Right renal cortex interstitium (tissue), 3 donors: ENCODE measurements around the gene DCHS1. TPM values are rescaled to one million over a fixed set of nuclear protein-coding genes. Genes with fewer than 3 reads are reported as not detected.

Source experiments
- DNase-seq, 3 donors: peaks; one replicate each; pipeline ENCODE4 v3.0.0-alpha.2; 2013; ENCODE audit warnings: low read depth in 3 of 3, low spot score in 2 of 3
- polyA plus RNA-seq, 3 donors: library from polyadenylated mRNA; unstranded; fragments of 120-200 nt; gene quantifications; one replicate each; pipeline ENCODE4 v1.2.1, GENCODE V29; 2013; ENCODE audit not compliant: insufficient read length in 3 of 3

Gene DCHS1
- polyA plus RNA-seq, 3 donors = 27.8 to 31.1 (median 30.3) TPM

DNA sequence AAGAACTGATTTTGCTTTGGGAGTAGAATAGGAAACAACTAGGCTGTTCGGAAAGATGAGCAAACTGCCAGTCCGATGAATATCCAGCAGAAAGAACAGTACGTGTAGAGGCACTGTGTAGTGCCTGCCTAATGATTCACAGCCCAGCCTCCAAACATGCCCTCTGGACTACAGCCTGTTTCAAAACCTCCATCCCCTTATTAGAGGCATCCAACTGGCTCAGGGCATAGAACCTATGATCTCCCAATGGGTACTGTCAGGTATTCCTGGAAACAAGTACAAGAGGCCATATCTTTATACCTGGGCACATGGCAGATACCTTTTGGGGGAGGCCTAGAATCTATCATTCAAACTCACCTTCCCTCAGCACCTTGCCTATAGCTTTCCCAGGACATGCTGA is 57.1 kb downstream of the DCHS1 start:
- DNase-seq = no peak

DNA sequence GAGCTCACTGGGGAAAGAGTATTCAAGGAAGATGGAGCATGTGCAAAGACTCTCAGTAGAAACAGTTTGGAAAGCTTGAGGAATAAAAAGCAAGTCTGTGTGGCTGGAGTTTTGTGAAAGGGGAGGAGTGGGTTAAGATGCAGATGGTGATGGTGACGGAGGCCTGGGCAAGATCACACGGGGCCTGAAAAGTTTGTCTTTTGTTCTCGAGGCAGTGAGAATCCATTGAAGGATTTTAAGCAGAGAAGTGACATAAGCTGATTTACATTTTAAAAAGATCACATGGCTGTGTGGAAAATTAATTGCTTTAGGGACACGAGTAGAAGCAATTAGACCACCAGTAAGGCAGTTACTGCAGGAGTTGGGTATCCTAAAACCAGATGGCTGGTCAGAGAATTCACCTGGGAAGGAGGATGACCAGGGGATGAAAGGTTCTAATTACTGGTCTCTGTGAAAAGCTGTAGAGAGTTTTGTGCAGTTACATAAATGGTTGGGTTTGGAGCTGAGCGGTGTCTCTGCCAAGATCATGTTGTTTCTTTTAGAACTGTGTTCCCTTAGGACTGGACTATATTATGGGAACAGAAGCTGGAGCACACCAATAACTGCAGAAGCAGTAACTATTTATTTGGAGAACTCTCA is 59.3 kb downstream of the DCHS1 start:
- DNase-seq = no peak

DNA sequence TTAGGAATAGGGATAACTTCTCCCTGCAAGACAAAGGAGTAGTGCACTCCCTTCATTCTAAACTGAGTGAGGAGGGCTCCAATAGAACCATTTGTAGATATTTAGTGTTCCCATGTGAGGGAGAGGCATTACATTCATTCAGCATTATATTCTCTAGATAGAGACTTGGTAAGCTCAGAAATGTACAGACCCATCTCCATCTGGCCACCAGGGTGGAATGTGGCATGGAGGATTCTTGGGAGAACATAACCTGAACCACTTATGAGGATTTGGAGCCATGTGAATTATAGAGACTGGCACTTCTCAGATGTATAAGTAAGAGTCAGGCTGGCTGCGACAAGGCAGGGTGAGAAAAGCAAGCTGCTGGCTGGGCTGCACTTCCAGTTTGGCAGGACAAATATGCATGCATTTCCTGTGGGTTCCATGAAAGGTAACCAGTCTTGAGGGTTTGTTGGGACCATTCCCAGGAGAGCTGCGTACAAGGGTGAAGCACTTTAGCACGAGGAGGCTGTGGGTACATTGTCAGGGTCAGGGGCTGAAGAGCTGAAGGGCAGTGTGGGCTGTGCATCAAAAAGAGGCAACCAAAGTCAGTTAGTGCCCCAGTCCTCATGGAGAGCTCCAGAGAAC is 61.4 kb downstream of the DCHS1 start:
- DNase-seq = no peak

DNA sequence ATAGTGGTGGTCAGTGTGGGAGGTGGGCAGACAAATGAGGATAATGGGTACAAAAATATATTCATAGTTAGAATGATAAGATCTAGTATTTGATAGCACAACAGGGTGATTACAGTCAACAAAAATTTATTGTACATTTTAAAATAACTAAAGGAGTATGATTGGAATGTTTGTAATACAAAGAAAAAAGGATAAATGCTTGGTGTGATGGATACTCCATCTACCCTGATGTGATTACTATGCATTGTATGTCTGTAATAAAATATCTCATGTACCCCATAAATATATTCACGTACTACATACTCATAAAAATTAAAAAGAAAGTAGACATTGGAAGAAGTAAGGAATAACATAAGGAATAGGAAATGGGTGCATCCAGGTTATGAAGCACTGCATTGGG is 67.6 kb downstream of the DCHS1 start:
- no peak for DNase-seq

DNA sequence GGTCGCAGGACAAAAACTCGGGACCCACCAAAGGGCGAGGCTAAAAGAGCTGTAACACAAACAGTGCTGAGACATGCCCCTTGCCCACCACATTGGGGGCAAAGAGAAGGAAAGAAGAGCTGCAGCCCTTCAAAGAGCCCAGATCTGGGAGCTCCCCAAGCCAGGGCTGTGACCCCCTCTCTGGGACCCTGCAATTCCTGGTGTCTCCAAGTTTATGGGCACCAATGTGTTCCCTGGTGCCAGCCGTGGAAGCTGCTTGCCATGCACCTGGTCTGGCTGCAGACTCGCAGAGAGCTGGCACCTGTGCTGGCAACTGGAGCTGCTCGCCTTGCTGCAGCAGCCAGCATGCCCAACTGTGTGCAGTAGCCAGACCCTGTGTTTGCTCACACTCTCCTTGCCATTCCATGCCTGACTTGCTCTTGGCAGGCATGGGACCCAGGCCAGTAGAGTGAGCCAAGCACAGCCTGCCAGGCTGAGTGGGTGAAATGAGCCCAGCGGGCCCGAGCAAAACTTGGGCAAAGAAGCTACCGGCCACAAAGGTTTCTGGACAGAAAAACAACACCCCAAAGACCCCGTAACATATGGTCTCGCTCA is 68.2 kb downstream of the DCHS1 start:
- no peak for DNase-seq

DNA sequence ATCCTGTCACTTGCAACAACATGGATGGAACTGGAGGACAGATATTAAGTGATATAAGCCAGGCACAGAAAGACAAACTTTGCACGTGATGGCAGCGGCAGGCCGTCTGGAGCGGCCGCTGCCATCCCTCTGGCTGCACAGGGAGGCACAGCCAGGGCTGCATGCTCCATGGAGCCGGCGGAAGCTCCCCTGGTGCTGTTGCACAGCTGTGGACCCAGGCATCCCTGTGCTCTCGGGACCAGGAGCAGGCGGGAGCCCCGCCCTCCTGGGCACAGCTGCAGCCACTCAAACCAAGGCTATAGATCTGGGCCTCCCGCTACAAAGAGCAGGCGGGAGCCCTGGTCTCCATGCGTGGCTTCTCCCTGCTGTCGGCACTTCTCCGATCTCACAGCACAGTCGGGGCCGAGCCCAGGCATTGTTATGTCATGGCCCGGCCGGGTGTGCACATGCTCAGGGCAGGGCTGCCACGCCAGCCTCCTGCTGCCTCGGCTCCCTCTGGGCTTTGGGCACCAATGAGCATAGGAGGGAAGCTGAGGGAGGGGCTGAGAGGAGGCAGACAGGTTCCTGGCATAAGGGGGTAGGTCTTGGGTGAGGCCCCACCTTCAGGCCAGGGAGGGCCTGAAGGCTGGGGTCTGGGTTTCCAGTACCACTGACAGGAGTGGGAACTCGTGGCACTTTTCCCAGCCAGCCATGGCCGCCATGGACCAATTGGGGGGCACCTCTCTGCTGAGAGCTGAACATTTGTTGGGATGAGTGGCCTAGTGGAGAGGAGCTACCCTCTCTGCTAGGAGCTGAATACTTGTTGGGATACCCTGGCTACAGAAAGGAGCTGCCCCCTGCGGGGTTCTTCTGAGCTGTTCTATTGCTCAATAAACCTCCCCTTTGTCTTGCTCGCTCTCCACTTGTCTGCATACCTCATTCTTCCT is 68.9 kb downstream of the DCHS1 start:
- DNase-seq = no peak

DNA sequence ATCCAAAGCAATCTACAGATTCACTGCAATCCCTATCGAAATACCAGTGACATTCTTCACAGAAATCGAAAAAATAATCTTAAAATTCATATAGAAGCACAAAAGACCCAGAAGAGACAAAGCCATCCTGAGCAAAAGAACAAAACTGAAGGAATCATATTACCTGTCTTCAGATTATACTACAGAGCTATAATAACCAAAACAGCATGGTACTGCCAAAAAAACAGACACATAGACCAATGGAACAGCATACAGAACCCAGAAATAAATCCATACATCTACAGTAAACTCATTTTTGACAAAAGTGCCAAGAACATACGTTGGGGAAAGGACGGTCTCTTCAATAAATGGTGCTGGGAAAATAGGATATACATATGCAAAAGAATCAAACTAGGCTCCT is 71.1 kb downstream of the DCHS1 start:
- DNase-seq = no peak

DNA sequence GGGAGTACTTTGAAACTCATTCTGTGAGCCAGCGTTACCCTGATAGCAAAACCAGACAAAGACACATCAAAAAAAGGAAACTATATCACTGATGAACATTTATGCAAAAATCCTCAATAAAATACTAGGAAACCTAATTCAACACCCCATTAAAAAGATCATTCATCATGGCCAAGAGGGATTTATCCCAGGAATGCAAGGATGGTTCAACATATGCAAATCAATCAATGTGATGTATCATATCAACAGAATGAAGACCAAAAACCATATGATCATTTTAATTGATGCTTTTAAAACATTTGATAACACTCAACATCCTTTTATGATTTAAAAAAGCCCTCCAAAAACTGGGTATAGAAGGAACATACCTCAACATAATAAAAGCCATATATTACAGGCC is 72.0 kb downstream of the DCHS1 start:
- DNase-seq = no peak

DNA sequence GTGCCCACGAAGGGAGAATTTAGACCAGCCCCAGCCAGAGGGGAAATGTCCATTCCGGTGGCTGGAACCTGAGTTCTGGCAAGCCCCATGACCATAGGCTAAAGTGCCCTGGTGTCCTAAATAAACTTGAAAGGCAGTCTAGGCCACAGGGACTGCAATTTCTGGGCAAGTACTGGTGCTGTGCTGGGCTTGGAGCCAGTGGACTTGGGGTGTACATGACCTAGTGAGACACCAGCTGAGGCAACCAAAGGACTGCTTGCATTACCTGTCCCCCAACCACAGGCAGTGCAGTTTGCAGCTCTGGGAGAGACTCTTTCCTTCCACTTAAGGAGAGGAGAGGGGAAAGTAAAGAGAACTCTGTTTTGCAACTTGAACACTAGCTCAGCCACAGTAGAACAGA is 75.9 kb downstream of the DCHS1 start:
- DNase-seq = no peak

DNA sequence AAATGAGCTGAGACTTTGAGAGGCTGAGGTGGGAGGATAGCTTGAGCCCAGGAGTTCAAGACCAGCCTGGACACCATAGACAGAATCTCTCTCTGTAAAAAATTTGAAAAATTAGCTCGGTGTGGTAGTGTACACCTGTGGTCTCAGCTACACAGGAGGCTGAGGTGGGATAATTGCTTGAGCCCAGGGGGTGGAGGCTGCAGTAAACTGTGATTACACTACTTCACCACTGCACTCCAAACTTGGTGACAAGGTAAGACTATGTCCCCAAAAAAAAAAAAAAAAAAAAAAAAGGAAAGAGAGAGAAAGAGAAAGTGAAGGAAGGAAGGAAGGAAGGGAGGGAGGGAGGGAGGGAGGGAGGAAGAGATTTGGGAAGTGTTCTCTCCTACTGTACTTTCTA is 77.5 kb downstream of the DCHS1 start:
- DNase-seq = no peak

DNA sequence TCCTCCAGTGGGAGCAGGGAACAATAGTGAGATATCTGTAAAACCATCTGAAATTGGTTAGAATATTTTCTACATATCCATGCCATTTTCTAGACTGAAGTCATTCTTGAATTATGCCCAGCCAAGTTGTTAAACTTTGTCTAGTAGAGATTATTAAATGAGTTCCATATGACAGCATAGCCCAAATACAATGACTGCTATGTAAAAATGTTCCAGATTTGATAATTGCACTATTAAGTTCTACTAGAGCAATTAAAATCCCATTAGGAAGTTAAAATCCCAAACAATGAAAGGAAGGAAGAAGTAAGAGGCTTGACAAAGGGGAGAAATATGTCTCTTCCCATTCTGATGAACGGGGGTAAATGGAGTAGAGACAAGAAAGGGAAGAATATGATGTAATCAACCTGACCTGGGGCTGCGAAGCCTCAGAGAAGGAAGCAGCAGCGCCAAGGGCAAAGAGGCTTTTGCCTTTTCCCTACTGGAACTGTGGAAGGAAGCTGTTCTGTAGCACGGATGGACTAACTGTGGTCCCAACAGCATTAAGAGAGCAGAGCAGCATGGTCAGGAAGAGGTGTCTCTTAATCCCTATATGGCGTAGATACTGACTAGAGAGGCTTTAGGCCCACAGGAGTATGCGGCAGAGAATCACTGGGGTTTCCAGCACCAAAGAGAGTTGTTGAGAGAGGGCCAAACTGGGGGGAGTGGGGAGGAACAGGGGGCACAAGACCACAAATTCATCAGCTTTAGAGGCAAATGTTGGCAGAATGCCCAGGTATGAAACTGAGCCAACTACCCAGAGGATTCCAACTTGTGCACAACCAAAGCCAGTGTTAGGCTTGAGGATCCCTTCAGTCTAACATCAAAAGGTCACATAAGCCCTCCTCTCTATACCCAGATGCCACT is 78.9 kb downstream of the DCHS1 start:
- DNase-seq = peak in 1 of 3 donors; percentile 31

DNA sequence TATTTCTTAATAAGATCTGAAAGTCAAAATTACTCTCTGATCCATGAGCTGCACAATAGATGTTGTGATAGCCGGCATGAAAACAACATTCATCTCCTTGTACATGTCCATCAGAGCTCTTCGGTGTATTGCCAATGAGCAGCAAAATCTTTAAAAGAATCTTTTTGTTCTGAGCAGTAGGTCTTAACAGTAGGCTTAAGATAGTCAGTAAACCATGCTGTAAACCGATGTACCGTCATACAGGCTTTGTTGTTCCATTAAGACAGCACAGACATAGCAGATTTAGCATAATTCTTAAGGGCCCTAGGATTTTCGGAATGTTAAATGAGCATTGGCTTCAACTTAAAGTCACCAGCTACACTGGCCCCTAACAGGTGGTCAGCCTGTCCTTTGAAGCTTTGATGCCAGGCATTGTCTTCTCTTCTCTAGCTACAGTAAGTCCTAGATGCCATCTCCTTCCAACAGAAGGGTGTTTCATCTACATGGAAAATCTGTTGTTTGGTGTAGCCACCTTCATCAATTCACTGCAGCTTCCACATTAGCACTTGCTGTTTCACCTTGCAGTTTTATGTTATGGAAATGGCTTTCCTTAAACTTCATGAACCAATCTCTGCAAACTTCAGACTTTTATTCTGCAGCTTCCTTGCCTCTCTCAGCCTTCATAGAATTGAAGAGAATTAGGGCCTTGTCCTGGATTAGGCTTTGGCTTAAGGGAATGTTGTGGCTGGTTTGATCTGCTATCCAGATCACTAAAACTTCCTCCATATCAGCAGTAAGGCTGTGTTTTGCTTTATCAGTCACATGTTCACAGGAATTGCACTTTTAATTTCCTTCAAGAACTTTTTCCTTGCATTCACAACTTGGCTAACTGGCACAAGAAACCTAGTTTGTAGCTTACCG is 80.5 kb downstream of the DCHS1 start:
- DNase-seq = no peak

DNA sequence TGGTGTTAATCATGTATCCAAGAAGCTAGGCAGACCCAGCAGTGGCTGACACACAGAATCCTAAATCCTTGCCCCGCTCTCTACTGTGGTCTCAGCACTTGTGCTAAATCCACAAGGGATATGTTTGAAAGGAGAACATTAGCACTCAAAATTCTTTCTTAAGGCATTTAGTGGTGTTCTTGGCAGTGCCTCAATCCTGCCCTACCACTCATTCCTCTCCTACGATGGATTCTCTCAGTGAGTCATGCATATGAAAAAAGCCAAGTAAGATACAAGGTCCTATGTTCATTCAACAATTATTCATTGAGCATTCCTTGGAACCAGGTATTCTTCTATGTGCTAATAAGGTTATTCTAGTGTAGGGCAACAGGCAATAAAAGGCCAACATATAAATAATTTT is 83.4 kb downstream of the DCHS1 start:
- DNase-seq = no peak

DNA sequence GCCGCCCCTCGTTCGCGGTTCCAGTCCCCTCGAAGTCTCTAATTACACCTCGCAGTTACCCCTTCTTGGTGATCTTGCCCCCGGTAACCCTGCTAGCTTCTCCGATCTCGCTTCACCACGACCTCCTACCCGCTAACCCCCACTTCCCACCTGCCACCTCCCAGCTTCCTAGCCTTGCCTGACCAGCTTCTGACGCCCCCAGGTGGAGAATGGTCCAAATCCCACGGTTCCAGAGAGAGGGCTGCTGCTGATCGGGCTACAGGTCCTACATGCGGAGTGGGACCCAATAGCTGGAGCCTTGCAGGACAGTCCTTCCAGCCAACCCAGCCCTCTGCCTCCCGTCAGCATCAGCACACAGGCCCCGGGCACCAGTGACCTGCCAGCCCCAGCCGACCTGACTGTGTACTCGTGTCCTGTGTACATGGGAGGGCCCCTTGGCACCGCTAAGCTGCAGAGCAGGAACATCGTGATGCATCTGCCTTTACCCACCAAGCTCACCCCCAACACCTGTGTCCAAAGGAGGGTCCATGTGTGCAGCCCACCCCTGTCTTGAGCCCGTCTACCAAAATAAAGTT is 84.1 kb downstream of the DCHS1 start:
- DNase-seq = no peak

Other genes starting within 250 kb of the DCHS1 start
- 10 to 100 TPM; 51.9 to 56.5 (median 52.5) TPM for gene APBB1, start 236.7 kb downstream of the DCHS1 start, polyA plus RNA-seq
- 1 to 10 TPM; 1.6 to 2.2 (median 2.2) TPM for gene HPX, start 214.8 kb downstream of the DCHS1 start, polyA plus RNA-seq
- gene TRIM3, start 181.9 kb downstream of the DCHS1 start, polyA plus RNA-seq = 10 to 100 TPM; 16.1 to 19.3 (median 17.0) TPM
- 10 to 100 TPM; 64.8 to 67.5 (median 66.2) TPM for gene ARFIP2, start 174.5 kb downstream of the DCHS1 start, polyA plus RNA-seq
- 10 to 100 TPM; 38.3 to 42.4 (median 38.7) TPM for gene TIMM10B, start 174.3 kb downstream of the DCHS1 start, polyA plus RNA-seq
- 1 to 10 TPM; 5.8 to 6.3 (median 6.2) TPM for gene DNHD1, start 158.5 kb downstream of the DCHS1 start, polyA plus RNA-seq
- 10 to 100 TPM; 21.3 to 22.6 (median 21.6) TPM for gene RRP8, start 52.2 kb downstream of the DCHS1 start, polyA plus RNA-seq
- 100 to 1,000 TPM; 144 to 167 (median 159) TPM for gene ILK, start 52.0 kb downstream of the DCHS1 start, polyA plus RNA-seq
- gene TAF10, start 43.6 kb downstream of the DCHS1 start, polyA plus RNA-seq = 10 to 100 TPM; 66.4 to 92.9 (median 91.4) TPM
- gene TPP1, start 36.4 kb downstream of the DCHS1 start, polyA plus RNA-seq = 100 to 1,000 TPM; 111 to 131 (median 118) TPM
- 10 to 100 TPM; 68.3 to 81.6 (median 68.3) TPM for gene MRPL17, start 27.5 kb upstream of the DCHS1 start, polyA plus RNA-seq
- under 1 TPM; 0.07 to 0.14 (median 0.10) TPM for gene OR2AG2, start 116.2 kb upstream of the DCHS1 start, polyA plus RNA-seq
- gene OR2AG1, start 127.2 kb upstream of the DCHS1 start, polyA plus RNA-seq = under 1 TPM in 1 of 3 donors, not detected in 2; 0.07 TPM
- gene OR6A2, start 143.9 kb upstream of the DCHS1 start, polyA plus RNA-seq = under 1 TPM in 1 of 3 donors, not detected in 2; 0.04 TPM
- gene OR10A5, start 189.9 kb upstream of the DCHS1 start, polyA plus RNA-seq = not detected
- gene OR10A2, start 207.2 kb upstream of the DCHS1 start, polyA plus RNA-seq = not detected
- gene OR10A4, start 220.8 kb upstream of the DCHS1 start, polyA plus RNA-seq = not detected
- not detected for gene OR2D2, start 236.7 kb upstream of the DCHS1 start, polyA plus RNA-seq